Adrenal gland (tissue), 12 donors: ENCODE results near the gene MEIOC. TPM values are rescaled to one million over a fixed set of nuclear protein-coding genes. Genes with fewer than 3 reads are reported as not detected.
"Not testable (repeated sequence)": the region's sequence is repeated elsewhere in the genome, so short reads cannot be mapped to it uniquely, and the experiment has no call there.

Experiments used
- DNase-seq, 7 donors: peaks; one replicate each; pipeline ENCODE4 v3.0.0-alpha.2; 2019 to 2020
- H3K27ac ChIP-seq, 5 donors: fragments of 200-600 bp; sonication (generic) in 4 of 5; 1 replicate in 3 of 5; 2 replicates in 2 of 5; pipeline versions ENCODE4 v1.5.1 to v1.8.0; 2016 to 2020; ENCODE audit warnings: mild to moderate bottlenecking in 1 of 5
- H3K27me3 ChIP-seq: fragments of 200-600 bp; 2 replicates; pipeline ENCODE4 v1.8.0; 2021
- H3K36me3 ChIP-seq, 2 donors: fragments of 200-600 bp; replicated peaks in 1 of 2; 1 replicate in 1 of 2; 2 replicates in 1 of 2; pipeline versions ENCODE4 v1.5.1 to v1.8.0; 2018 to 2022
- H3K4me1 ChIP-seq, 2 donors: fragments of 200-600 bp; replicated peaks in 1 of 2; 1 replicate in 1 of 2; 2 replicates in 1 of 2; pipeline versions ENCODE4 v1.5.1 to v1.8.0; 2018 to 2021
- H3K4me3 ChIP-seq, 4 donors: fragments of 200-600 bp; sonication (generic) in 3 of 4; one replicate each; pipeline ENCODE4 v1.5.1; 2016 to 2018
- H3K9me3 ChIP-seq, 3 donors: fragments of 200-600 bp; sonication (generic) in 1 of 3; replicated peaks in 1 of 3; 1 replicate in 2 of 3; 2 replicates in 1 of 3; pipeline versions ENCODE4 v1.5.1 to v1.8.0; 2016 to 2021
- CTCF ChIP-seq, 6 experiments: fragments of 450-650 bp in 4 of 6; fragments of 200-600 bp in 2 of 6; sonication (generic) in 1 of 6; IDR thresholded peaks; 1 replicate in 5 of 6; 2 replicates in 1 of 6; pipeline versions ENCODE4 v1.5.1 to v1.8.0; 2016 to 2021; ENCODE audit warnings: antibody characterized with exemption in 6 of 6, mild to moderate bottlenecking in 2 of 6, moderate library complexity in 1 of 6
- POLR2A ChIP-seq, 2 donors: fragments of 450-650 bp; IDR thresholded peaks; one replicate each; pipeline ENCODE4 v1.6.1; 2017; ENCODE audit warnings: antibody characterized with exemption in 2 of 2, mild to moderate bottlenecking in 2 of 2, moderate library complexity in 1 of 2
- WGBS, 4 donors: extraction: QIAGEN DNeasy Blood & Tissue Kit in 2 of 4; methylation state at CpG; one replicate each; pipeline versions ENCODE4 v1.1.5 to v1.1.7; 2013 to 2017; 5-methylcytosine and 5-hydroxymethylcytosine counted together
- intact Hi-C, 2 donors: fragments of 100-400 bp; cut with DNase I; formaldehyde crosslinking; loops; one replicate each; pipeline versions ENCODE4 v1.14.1 to v1.15.0; 2022 to 2023
- polyA plus RNA-seq, 3 donors: library from polyadenylated mRNA; stranded (reverse); fragments of 200-250 nt in 2 of 3; fragments of 350-450 nt in 1 of 3; fragmentation: Illumina TruSeq in 1 of 3; extraction: RNeasy Lipid Tissue Mini Kit (QIAGEN cat#74804) in 1 of 3; gene quantifications; one replicate each; pipeline ENCODE4 v1.2.3, GENCODE V29; 2013 to 2014
- total RNA-seq, 9 donors: library from RNA; depleted of rRNA in 4 of 9; stranded (reverse); fragments of >200 nt in 4 of 9; fragments of 120-200 nt in 1 of 9; fragmentation: NEBNext Ultra II Directional in 1 of 9; extraction: Animal tissue kit (Norgen Biotek cat#: 25700) in 1 of 9; gene quantifications; one replicate each; pipeline versions ENCODE4 v1.1.0 to v1.2.4, GENCODE V29; 2013 to 2023
- donor health status: healthy with polysubstance abuse.
- donor health status: Bipolar disorder and iron deficiency.
- donor health status: DM: yes; HTN: yes; CAD: no.
- donor health status: DM: no; HTN: no; CAD: no.
- donor health status: DM: no; HTN: no; CAD: no.
- donor health status: DM: yes; HTN: yes; CAD: no.

The MEIOC gene
- total and polyA plus RNA-seq, 12 donors = 0.06 to 0.10 TPM; not detected in 10

- Histone ChIP-seq H3K4me3 (no peak overlapping the region), H3K4me1 (peaks cover 6 to 18% of the 10 kb centered on the region in 2 donors), H3K36me3 (peaks cover 0 to 15% of the 10 kb centered on the region in 2 donors), H3K27ac (no peak overlapping the region), H3K27me3 (no peaks in the 10 kb centered on the region), H3K9me3 (no peaks in the 10 kb centered on the region)
- TF ChIP-seq POLR2A (IDR thresholded peaks at IDR 0.05) (no peak), CTCF (IDR thresholded peaks at IDR 0.05) (no peak)
- intact Hi-C loops = no loop called here
- no peak for DNase-seq
- 88 to 97% (median 96%) methylated on average over 1 of the region's 1 CpG for WGBS, 4 donors
These were observed 31.5 kb downstream of the MEIOC start for GRCh38 chr17:44687756-44688155.

DNA sequence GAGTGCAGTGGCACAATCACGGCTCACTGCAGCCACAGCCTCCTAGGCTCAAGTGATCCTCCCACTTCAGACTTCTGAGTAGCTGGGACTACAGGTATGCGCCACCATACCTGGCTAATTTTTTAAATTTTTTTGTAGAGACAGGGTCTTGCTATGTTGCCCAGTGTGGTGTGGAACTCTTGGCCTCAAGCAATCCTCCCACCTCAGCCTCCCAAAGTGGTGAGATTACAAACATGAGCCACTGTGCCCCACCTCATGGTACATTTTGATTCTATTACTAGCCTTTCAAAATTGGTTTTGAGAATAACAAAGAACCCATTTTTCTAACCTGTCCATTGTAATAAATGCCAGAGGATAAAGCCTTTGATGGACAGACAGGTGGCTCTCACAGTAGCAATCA is 31.9 kb downstream of the MEIOC start:
- H3K4me3 ChIP-seq = no peak overlapping the region
- no peaks in the 10 kb centered on the region for H3K9me3 ChIP-seq
- no peak for DNase-seq
- WGBS, 4 donors = 80 to 90% (median 86%) methylated on average over 2 of the region's 2 CpGs
- no peak overlapping the region for H3K27ac ChIP-seq
- peaks cover 0 to 10% of the 10 kb centered on the region in 2 donors for H3K36me3 ChIP-seq
- H3K27me3 ChIP-seq = no peaks in the 10 kb centered on the region
- H3K4me1 ChIP-seq = peaks cover 6 to 18% of the 10 kb centered on the region in 2 donors
- TF ChIP-seq POLR2A (IDR thresholded peaks at IDR 0.05) (no peak), CTCF (IDR thresholded peaks at IDR 0.05) (no peak)
- intact Hi-C loops = no loop called here

- Histone ChIP-seq H3K36me3 (peaks cover 0 to 4% of the 10 kb centered on the region in 2 donors), H3K27me3 (no peaks in the 10 kb centered on the region), H3K27ac (peak overlapping the region in 3 of 5 donors; percentile 60 to 88 (median 78)), H3K9me3 (no peaks in the 10 kb centered on the region), H3K4me3 (peak overlapping the region; percentile 26 to 96 (median 66)), H3K4me1 (peaks cover 6 to 18% of the 10 kb centered on the region in 2 donors)
- TF ChIP-seq CTCF (IDR thresholded peaks at IDR 0.05) = no peak
- no peak for TF ChIP-seq POLR2A (IDR thresholded peaks at IDR 0.05)
- 3 to 9% (median 5%) methylated on average over 13 of the region's 13 CpGs for WGBS, 4 donors
- intact Hi-C loops = no loop called here
- DNase-seq = no peak
These were observed 32.6 kb downstream of the MEIOC start for GRCh38 chr17:44688675-44689476.

DNA sequence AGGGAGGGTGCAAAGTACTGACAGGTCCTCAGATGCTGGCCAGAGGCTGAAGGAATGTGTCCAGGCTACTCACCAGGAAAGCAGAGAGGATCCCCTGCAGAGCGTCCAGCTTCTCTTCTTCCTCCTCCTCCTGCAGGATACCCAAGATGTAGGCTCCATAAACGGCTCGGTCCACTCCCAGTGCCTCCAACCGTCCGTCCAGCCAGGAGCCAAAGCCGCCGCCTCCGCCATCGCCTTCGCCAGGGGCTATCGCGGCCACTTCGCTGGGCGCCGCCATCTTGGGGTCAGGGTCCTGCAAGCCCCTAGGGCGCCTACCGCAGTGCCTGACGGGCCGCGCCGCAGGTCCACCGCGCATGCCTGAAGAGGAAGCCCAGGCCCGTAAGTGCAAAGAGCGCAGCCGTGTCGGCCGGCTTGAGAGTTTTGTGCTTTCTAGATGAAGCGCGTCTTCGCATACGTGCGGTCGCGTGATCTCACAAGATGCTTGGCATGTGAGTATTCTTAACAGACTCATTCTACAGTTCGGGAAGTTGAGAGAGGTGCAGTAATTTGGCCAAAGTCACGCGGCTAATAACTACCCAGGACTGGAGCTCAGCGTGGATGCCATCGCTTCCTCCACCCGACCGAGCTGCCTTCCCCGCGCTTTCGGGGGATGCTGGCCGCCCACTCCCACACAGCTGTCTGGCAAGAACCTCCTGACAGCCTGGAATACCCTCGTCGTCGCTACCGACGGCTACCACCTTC is 33.4 kb downstream of the MEIOC start, which contains the start of gene CCDC43:
Gene CCDC43 (minus strand): TSS at position 300 of the 741 bp plus-strand sequence. CDS start 23 bp downstream, at position 277.
- peak; percentile 85 to 92 (median 90) for DNase-seq
- intact Hi-C loops = no loop called here
- Histone ChIP-seq H3K9me3 (no peaks in the 10 kb centered on the region), H3K27me3 (no peaks in the 10 kb centered on the region), H3K4me3 (peak within 1 kb of the TSS; percentile 26 to 96 (median 66)), H3K27ac (peak within 1 kb of the TSS in 4 of 5 donors; percentile 46 to 88 (median 69)), H3K4me1 (peaks cover 6 to 18% of the 10 kb centered on the region in 2 donors), H3K36me3 (peaks cover 0 to 3% of the 10 kb centered on the region in 2 donors)
- TF ChIP-seq CTCF (IDR thresholded peaks at IDR 0.05) = no peak
- peak; percentile 25 to 64 for TF ChIP-seq POLR2A (IDR thresholded peaks at IDR 0.05)
- 0% methylated on average over 6 to 51 of the region's 51 CpGs for WGBS, 4 donors

DNA sequence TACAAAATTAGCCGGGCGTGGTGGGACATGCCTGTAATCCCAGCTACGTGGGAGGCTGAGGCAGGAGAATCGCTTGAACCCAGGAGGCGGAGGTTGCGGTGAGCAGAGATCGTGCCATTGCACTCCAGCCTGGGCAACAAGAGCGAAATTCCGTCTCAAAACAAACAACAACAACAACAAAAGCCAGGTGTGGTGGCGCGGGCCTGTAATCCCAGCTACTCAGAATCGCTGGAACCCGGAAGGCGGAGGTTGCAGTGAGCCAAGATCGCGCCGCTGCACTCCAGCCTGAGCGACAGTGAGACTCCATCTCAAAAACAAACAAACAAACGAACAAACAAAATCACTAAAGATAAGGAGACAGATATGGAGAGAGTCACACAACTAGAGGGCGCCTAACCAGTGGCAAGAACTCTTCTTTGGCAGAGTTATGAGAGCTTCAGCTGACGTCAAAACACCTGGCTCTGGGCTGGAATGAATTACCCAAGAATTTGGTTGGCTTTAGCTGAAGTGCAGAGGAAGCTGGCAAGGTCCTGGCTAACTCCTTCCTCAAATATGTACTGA is 34.6 kb downstream of the MEIOC start:
- H3K36me3 ChIP-seq, H3K9me3 ChIP-seq, H3K27me3 ChIP-seq, H3K27ac ChIP-seq, intact Hi-C loops: not testable (repeated sequence)
- 82 to 89% (median 86%) methylated on average over 21 of the region's 21 CpGs for WGBS, 4 donors
- DNase-seq = peak in 2 of 7 donors; percentile 7 to 13
- H3K4me1 ChIP-seq = peaks cover 6 to 18% of the 10 kb centered on the region in 2 donors
- peak overlapping the region in 1 of 4 donors; percentile 84 for H3K4me3 ChIP-seq
